Upper lobe of left lung (tissue), 6 donors: ENCODE results near the gene NAT9. TPM values are rescaled to one million over a fixed set of nuclear protein-coding genes. Genes with fewer than 3 reads are reported as not detected.

Source experiments
- ATAC-seq, 2 donors: fragments of 200-7000 bp; cut with Tn5 transposase; one replicate each; pipeline ENCODE4 v1.9.1; 2022; ENCODE audit warnings: mild to moderate bottlenecking in 2 of 2, moderate library complexity in 2 of 2; ENCODE audit not compliant: low FRiP score in 2 of 2
- DNase-seq, 2 donors: peaks; one replicate each; pipeline ENCODE4 v3.0.0-alpha.2; 2019 to 2020
- H3K27ac ChIP-seq, 4 donors: fragments of 200-600 bp; sonication (generic); one replicate each; pipeline ENCODE4 v1.5.1; 2016 to 2019
- H3K27me3 ChIP-seq, 4 donors: fragments of 200-600 bp; sonication (generic); one replicate each; pipeline ENCODE4 v1.5.1; 2017 to 2019
- H3K36me3 ChIP-seq, 4 donors: fragments of 200-600 bp; sonication (generic); one replicate each; pipeline ENCODE4 v1.5.1; 2016 to 2019
- H3K4me1 ChIP-seq, 4 donors: fragments of 200-600 bp; sonication (generic); one replicate each; pipeline ENCODE4 v1.5.1; 2018 to 2019
- H3K4me3 ChIP-seq, 4 donors: fragments of 200-600 bp; sonication (generic); one replicate each; pipeline ENCODE4 v1.5.1; 2017 to 2019; ENCODE audit warnings: mild to moderate bottlenecking in 2 of 4, moderate library complexity in 1 of 4
- H3K9me3 ChIP-seq, 4 donors: fragments of 200-600 bp; sonication (generic); one replicate each; pipeline ENCODE4 v1.5.1; 2018 to 2019
- EP300 ChIP-seq, 4 donors: sonication (generic); formaldehyde crosslinking; IDR thresholded peaks; one replicate each; pipeline ENCODE4 v1.5.1; 2017; ENCODE audit warnings: antibody characterized with exemption in 4 of 4, control low read depth in 2 of 4
- POLR2A ChIP-seq, 4 donors: fragments of 450-650 bp; IDR thresholded peaks; one replicate each; pipeline ENCODE4 v1.5.1; 2016 to 2017; ENCODE audit warnings: antibody characterized with exemption in 4 of 4, mild to moderate bottlenecking in 2 of 4
- POLR2AphosphoS5 ChIP-seq, 2 donors: sonication (generic); formaldehyde crosslinking; IDR thresholded peaks; one replicate each; pipeline ENCODE4 v1.5.1; 2017; ENCODE audit warnings: antibody characterized with exemption in 2 of 2
- WGBS, 2 donors: methylation state at CpG; one replicate each; pipeline ENCODE4 v1.1.5; 2017 to 2018; 5-methylcytosine and 5-hydroxymethylcytosine counted together
- total RNA-seq, 6 donors: library from RNA; depleted of rRNA in 4 of 6; stranded (reverse); fragments of >200 nt in 4 of 6; gene quantifications; one replicate each; pipeline versions ENCODE4 v1.1.0 to v1.2.1, GENCODE V29; 2016 to 2021
- TF ChIP-seq, protein P1 (sequence below), 6 experiments: fragments of 450-650 bp in 4 of 6; fragments of 200-600 bp in 2 of 6; sonication (generic) in 2 of 6; IDR thresholded peaks; one replicate each; pipeline ENCODE4 v1.5.1; 2016 to 2019; ENCODE audit warnings: antibody characterized with exemption in 6 of 6
- donor health status: DM: no; HTN: no; CAD: no; lungs with moderate emphysema.
- donor health status: DM: no; HTN: yes; CAD: no; lungs with severe emphysema.

NAT9 gene
- total RNA-seq, 6 donors from 2014 or later: 16.1 to 78.6 (median 41.7) TPM

- no peak for DNase-seq
- TF ChIP-seq, protein P1, sequence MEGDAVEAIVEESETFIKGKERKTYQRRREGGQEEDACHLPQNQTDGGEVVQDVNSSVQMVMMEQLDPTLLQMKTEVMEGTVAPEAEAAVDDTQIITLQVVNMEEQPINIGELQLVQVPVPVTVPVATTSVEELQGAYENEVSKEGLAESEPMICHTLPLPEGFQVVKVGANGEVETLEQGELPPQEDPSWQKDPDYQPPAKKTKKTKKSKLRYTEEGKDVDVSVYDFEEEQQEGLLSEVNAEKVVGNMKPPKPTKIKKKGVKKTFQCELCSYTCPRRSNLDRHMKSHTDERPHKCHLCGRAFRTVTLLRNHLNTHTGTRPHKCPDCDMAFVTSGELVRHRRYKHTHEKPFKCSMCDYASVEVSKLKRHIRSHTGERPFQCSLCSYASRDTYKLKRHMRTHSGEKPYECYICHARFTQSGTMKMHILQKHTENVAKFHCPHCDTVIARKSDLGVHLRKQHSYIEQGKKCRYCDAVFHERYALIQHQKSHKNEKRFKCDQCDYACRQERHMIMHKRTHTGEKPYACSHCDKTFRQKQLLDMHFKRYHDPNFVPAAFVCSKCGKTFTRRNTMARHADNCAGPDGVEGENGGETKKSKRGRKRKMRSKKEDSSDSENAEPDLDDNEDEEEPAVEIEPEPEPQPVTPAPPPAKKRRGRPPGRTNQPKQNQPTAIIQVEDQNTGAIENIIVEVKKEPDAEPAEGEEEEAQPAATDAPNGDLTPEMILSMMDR (IDR thresholded peaks at IDR 0.05): no peak
- TF ChIP-seq POLR2A (IDR thresholded peaks at IDR 0.05) (no peak), EP300 (IDR thresholded peaks at IDR 0.05) (no peak), POLR2AphosphoS5 (IDR thresholded peaks at IDR 0.05) (no peak)
- no peak for ATAC-seq
- Histone ChIP-seq H3K4me3 (no peak overlapping the region), H3K27me3 (no peaks in the 10 kb centered on the region), H3K27ac (no peak overlapping the region), H3K9me3 (no peaks in the 10 kb centered on the region), H3K36me3 (peaks cover 14 to 47% (median 38%) of the 10 kb centered on the region in 4 donors), H3K4me1 (peaks cover 16 to 48% (median 32%) of the 10 kb centered on the region in 4 donors)
- WGBS, 2 donors: 72 to 75% methylated on average over 6 of the region's 6 CpGs
These were observed 2.3 kb downstream of the NAT9 start for GRCh38 chr17:74773871-74774286.

- no peak for ATAC-seq
- Histone ChIP-seq H3K27ac (no peak overlapping the region), H3K36me3 (peaks cover 14 to 49% (median 40%) of the 10 kb centered on the region in 4 donors), H3K4me3 (no peak overlapping the region), H3K4me1 (peaks cover 14 to 45% (median 30%) of the 10 kb centered on the region in 4 donors), H3K27me3 (no peaks in the 10 kb centered on the region), H3K9me3 (no peaks in the 10 kb centered on the region)
- TF ChIP-seq POLR2A (IDR thresholded peaks at IDR 0.05) (no peak), POLR2AphosphoS5 (IDR thresholded peaks at IDR 0.05) (no peak), EP300 (IDR thresholded peaks at IDR 0.05) (no peak)
- TF ChIP-seq, protein P1 (IDR thresholded peaks at IDR 0.05): no peak
- WGBS, 2 donors: 91 to 100% methylated on average over 1 to 6 of the region's 6 CpGs
- DNase-seq: no peak
These were observed 2.7 kb downstream of the NAT9 start for GRCh38 chr17:74773414-74773813.

- no peak overlapping the region for H3K27ac ChIP-seq
- peaks cover 9 to 31% (median 20%) of the 10 kb centered on the region in 4 donors for H3K4me1 ChIP-seq
- TF ChIP-seq POLR2A (IDR thresholded peaks at IDR 0.05): no peak
- no peak for TF ChIP-seq EP300 (IDR thresholded peaks at IDR 0.05)
- no peak for TF ChIP-seq POLR2AphosphoS5 (IDR thresholded peaks at IDR 0.05)
- TF ChIP-seq, protein P1 (IDR thresholded peaks at IDR 0.05): no peak
- ATAC-seq (no peak), DNase-seq (peak in 1 of 2 donors; percentile 65)
- H3K9me3 ChIP-seq: no peaks in the 10 kb centered on the region
- WGBS, 2 donors: 93 to 94% methylated on average over 13 of the region's 13 CpGs
- no peaks in the 10 kb centered on the region for H3K27me3 ChIP-seq
- H3K4me3 ChIP-seq: no peak overlapping the region
- H3K36me3 ChIP-seq: peaks cover 14 to 56% (median 42%) of the 10 kb centered on the region in 4 donors
These were observed 4.1 kb downstream of the NAT9 start for GRCh38 chr17:74772053-74772452.

- TF ChIP-seq, protein P1 (IDR thresholded peaks at IDR 0.05): no peak
- TF ChIP-seq POLR2A (IDR thresholded peaks at IDR 0.05) (no peak), EP300 (IDR thresholded peaks at IDR 0.05) (no peak), POLR2AphosphoS5 (IDR thresholded peaks at IDR 0.05) (no peak)
- no peak for DNase-seq
- Histone ChIP-seq H3K36me3 (peaks cover 14 to 59% (median 43%) of the 10 kb centered on the region in 4 donors), H3K9me3 (no peaks in the 10 kb centered on the region), H3K27me3 (no peaks in the 10 kb centered on the region), H3K4me3 (no peak overlapping the region), H3K27ac (no peak overlapping the region), H3K4me1 (peaks cover 5 to 26% (median 15%) of the 10 kb centered on the region in 4 donors)
- ATAC-seq: no peak
- WGBS, 2 donors: 85 to 92% methylated on average over 6 to 7 of the region's 9 CpGs
These were observed 4.7 kb downstream of the NAT9 start for GRCh38 chr17:74771319-74771914.
